Measurements from ENCODE around the gene FAAP100. TPM values are rescaled to one million over a fixed set of nuclear protein-coding genes. Genes with fewer than 3 reads are reported as not detected.

The FAAP100 gene
- total RNA-seq, 2 experiments from 2014 or later = 40.5 to 42.7 TPM

DNA sequence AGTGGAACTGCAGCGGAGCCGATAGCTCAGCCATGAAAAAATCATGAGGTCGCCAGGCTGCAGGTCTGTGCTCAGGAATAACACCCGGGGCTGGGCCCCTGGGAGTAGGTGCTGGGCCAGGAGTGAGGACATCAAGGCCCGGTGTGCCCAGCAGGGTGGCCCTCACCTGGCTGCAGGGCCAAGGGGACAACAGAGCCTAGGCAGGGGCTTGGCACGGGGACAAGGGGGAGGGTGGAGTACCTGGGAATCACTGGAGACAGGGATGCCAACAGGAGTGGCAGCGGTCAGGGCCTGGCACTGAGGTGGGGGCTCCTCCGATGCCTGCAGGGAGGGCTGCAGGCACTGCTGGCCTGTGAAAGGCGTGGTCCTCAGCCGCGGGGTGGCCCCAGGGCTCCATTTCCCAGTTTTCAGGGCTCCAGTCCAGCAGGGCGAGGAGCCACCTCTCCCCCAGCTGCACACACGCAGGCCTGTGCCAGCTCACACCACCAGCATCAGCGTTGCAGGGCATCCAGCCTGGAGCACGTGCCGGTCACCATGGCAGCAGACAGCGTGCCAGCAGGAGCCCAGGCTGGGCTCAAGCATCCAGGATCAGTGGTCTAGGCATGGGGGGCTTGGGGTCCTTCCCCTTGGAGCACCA lies 28.6 kb downstream of the FAAP100 start:
- TF ChIP-seq, protein P1, sequence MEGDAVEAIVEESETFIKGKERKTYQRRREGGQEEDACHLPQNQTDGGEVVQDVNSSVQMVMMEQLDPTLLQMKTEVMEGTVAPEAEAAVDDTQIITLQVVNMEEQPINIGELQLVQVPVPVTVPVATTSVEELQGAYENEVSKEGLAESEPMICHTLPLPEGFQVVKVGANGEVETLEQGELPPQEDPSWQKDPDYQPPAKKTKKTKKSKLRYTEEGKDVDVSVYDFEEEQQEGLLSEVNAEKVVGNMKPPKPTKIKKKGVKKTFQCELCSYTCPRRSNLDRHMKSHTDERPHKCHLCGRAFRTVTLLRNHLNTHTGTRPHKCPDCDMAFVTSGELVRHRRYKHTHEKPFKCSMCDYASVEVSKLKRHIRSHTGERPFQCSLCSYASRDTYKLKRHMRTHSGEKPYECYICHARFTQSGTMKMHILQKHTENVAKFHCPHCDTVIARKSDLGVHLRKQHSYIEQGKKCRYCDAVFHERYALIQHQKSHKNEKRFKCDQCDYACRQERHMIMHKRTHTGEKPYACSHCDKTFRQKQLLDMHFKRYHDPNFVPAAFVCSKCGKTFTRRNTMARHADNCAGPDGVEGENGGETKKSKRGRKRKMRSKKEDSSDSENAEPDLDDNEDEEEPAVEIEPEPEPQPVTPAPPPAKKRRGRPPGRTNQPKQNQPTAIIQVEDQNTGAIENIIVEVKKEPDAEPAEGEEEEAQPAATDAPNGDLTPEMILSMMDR (IDR thresholded peaks at IDR 0.05) = no peak
- DNase-seq (no peak), ATAC-seq (no peak)
- H3K27me3 Mint-ChIP-seq = peaks cover 5% of the 10 kb centered on the region
- intact Hi-C loops (cut with micrococcal nuclease) = loop anchor here (5.0 kb wide), 1 partner anchor 174 kb away; no protein-coding TSS in a partner anchor
- ChIA-PET CTCF (no interaction called here), POLR2A (no interaction called here)
- no peak overlapping the region for H3K27ac Mint-ChIP-seq
- H3K4me1 Mint-ChIP-seq (ENCODE audit: low read depth) = peaks cover 7% of the 10 kb centered on the region
- no peaks in the 10 kb centered on the region for H3K36me3 Mint-ChIP-seq (ENCODE audit: low read depth)
- H3K4me3 Mint-ChIP-seq = no peak overlapping the region
- no peaks in the 10 kb centered on the region for H3K9me3 Mint-ChIP-seq

DNA sequence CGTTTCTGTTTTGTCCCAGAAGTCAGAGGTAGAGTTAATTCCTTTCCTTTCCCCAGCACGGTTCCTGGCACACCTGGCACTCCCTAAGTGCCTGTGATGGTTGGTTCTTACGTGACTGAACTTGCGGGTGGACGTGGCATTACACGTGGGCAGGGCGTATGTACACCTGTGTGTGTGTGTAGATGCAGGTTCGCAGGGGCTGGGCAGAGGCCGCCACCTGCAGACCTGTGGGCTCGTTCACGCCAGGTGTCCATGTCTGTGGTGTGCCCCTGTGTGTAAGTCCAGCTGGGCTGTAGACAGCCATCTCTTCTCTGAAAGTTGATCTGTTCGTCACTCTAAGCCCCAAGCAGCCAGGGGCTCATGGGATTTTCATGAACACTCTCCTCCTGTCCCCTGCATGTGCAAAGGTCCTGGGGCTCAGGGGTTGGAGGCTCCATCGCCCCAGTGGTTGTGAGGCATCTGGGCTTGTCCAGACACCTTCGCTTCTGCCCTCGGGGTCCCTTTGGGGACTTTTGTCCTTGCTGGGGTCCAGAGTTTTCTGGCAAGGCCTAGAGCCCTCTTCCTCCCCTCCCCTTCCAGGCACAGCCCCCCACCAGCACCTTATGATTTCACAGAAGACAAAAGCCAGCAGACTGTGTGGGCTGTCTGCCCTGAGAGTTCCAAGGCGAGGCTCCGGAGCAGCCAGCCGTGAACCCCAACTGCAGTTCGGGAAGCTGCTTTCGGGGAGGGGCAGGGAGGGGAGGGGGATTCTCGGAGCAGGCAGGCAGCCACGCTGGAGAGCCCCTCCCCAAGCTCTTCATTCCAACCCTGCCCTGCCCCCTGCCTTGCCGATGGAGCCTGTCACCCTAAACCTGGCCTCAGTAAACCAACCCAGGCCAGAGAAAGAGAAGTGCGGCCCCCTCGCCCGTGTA lies 29.4 kb downstream of the FAAP100 start:
- TF ChIP-seq, protein P1 (IDR thresholded peaks at IDR 0.05) = no peak
- no peaks in the 10 kb centered on the region for H3K9me3 Mint-ChIP-seq
- H3K4me1 Mint-ChIP-seq (ENCODE audit: low read depth) = peaks cover 13% of the 10 kb centered on the region
- H3K4me3 Mint-ChIP-seq = no peak overlapping the region
- H3K27me3 Mint-ChIP-seq = peaks cover 2% of the 10 kb centered on the region
- ChIA-PET CTCF (no interaction called here), POLR2A (interaction anchor here (0.6 kb wide), 1 partner anchor 29 kb away, joined by 3 read pairs; no protein-coding TSS in a partner anchor)
- H3K27ac Mint-ChIP-seq = no peak overlapping the region
- intact Hi-C loops (cut with micrococcal nuclease) = loop anchor here (5.0 kb wide), 1 partner anchor 175 kb away; no protein-coding TSS in a partner anchor
- no peak for DNase-seq
- ATAC-seq = no peak
- H3K36me3 Mint-ChIP-seq (ENCODE audit: low read depth) = no peaks in the 10 kb centered on the region

DNA sequence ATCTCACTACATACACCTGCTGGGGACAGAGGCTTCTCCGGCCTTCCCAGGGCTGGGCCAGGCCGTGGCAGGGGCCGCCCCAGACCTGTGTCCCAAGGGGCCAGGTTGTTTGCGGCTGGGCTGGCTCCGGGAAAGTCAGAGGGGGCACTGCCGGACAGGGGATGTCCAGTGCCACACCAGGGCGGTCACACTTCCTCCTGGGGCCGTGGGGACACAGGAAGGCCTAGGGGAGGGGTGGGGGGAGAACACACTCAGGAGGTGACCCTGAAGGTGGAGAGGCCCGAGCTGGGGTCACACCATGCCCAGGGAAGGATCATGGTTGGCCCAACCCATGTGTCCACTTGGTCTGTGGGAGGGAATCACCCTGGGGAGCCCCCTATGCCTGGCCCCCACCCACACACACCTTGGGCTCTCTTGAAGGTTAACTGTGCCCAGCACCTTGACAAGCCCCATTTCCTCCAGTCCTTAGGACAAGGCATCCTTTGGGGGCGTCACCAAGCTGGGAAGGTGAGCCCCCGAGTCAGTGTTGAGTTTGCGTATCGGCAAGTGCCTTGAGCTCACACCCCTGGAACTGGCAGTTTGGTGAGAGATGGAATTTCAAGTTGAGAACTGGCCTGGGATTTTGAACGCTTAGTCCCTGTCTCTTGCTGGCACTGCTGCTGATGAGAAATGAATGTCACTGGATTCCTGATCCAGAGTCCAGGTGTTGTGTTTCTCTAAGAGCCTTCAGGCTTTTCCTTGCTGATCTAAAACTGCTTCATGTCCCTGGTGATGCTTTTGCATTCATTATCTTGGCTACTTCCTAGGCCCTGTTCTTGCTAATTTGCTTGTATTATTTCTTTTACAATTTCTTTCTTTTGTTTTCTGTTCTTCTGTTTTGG lies 31.9 kb downstream of the FAAP100 start:
- intact Hi-C loops (cut with micrococcal nuclease) = loop anchor here (5.0 kb wide), 1 partner anchor 177 kb away; no protein-coding TSS in a partner anchor
- Mint-ChIP-seq H3K4me3 (peak overlapping the region; percentile 35), H3K9me3 (no peaks in the 10 kb centered on the region), H3K27ac (no peak overlapping the region), H3K36me3 (ENCODE audit: low read depth) (peaks cover 3% of the 10 kb centered on the region), H3K27me3 (peaks cover 1% of the 10 kb centered on the region), H3K4me1 (ENCODE audit: low read depth) (peaks cover 25% of the 10 kb centered on the region)
- TF ChIP-seq, protein P1 (IDR thresholded peaks at IDR 0.05) = no peak
- DNase-seq (no peak), ATAC-seq (no peak)
- POLR2A ChIA-PET = interaction anchor here (1.2 to 3.8 kb wide), 2 partner anchors 16 to 31 kb away, joined by 4 to 14 read pairs; partner anchors contain the start of gene FAAP100
- CTCF ChIA-PET = no interaction called here

DNA sequence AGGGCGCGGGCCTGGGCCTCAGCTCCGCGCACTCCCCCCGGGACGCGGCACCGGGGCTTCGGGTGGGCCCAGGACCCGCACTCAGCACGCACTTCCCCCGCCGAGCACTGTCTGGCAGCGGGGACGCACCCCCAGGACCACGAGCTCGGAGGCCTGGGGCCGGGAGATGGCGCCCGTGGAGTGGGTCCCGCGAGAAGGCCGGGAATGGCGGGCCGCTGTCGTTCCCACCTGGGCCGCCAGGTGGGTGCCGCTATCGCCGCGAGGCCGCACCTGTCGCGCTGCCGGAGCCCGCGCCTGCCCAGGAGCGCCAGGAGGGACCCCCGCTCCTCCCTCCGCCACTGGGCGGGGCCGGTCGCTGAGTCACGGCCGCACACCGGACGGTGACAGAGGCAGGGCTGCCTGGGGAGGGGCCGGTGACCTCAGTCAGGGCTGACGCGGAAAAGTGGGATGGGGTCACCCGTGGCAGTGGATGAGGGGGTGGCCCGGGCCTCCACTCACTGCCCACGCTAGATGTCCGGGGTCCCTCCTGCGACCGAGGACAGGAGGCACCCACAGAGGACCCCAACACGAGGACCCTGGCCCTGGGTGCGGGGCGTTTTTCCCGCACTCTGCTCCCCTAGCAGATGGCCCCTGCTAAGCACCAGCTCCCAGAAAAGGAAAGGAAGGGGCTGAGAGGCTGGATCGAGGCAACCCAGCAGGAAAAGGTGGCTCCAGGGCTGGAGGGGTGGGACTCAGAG lies 32.7 kb downstream of the FAAP100 start:
- DNase-seq = peak; percentile 78
- CTCF ChIA-PET = interaction anchor here (1.0 to 2.2 kb wide), 4 partner anchors 33 to 143 kb away, joined by 3 to 11 read pairs (median 6); partner anchors contain the start of gene FAAP100
- H3K9me3 Mint-ChIP-seq = no peaks in the 10 kb centered on the region
- ATAC-seq = peak; percentile 59
- peaks cover 25% of the 10 kb centered on the region for H3K4me1 Mint-ChIP-seq (ENCODE audit: low read depth)
- TF ChIP-seq, protein P1 (IDR thresholded peaks at IDR 0.05) = peak; percentile 76
- peaks cover 3% of the 10 kb centered on the region for H3K36me3 Mint-ChIP-seq (ENCODE audit: low read depth)
- POLR2A ChIA-PET = interaction anchor here (1.1 to 3.8 kb wide), 4 partner anchors 10 to 32 kb away, joined by 6 to 14 read pairs (median 9); partner anchors contain the start of gene FAAP100
- H3K27ac Mint-ChIP-seq = no peak overlapping the region
- intact Hi-C loops (cut with micrococcal nuclease) = loop anchor here (5.0 kb wide), 1 partner anchor 178 kb away; no protein-coding TSS in a partner anchor
- no peaks in the 10 kb centered on the region for H3K27me3 Mint-ChIP-seq
- peak overlapping the region; percentile 35 for H3K4me3 Mint-ChIP-seq

Data from activated CD8-positive, alpha-beta T cell treated with anti-CD3 and anti-CD28 coated beads for 36 hours (primary cell).